Measurements from ENCODE around the gene ADAM29. TPM values are rescaled to one million over a fixed set of nuclear protein-coding genes. Genes with fewer than 3 reads are reported as not detected.

The ADAM29 gene
- total RNA-seq, 1 experiment from 2014 or later = not detected

- Histone ChIP-seq H3K79me2 (ENCODE audit: low read depth) (no peaks in the 10 kb centered on the region), H3K4me2 (no peak overlapping the region), H3K9me2 (ENCODE audit: insufficient read depth) (no peaks in the 10 kb centered on the region), H3K9me3 (ENCODE audit: insufficient read depth, low read depth) (no peaks in the 10 kb centered on the region), H3K4me1 (replicated peaks; ENCODE audit: insufficient read depth) (no peaks in the 10 kb centered on the region), H3K4me3 (no peak overlapping the region), H2AFZ (no peak overlapping the region), H3F3A (ENCODE audit: insufficient read depth, low read depth) (no peaks in the 10 kb centered on the region), H3K27ac (no peak overlapping the region), H4K20me1 (ENCODE audit: insufficient read depth) (no peaks in the 10 kb centered on the region), H3K36me3 (ENCODE audit: low read depth) (no peaks in the 10 kb centered on the region), H3K27me3 (ENCODE audit: insufficient read depth, low read depth) (no peaks in the 10 kb centered on the region)
- intact Hi-C loops (cut with micrococcal nuclease; ENCODE audit: unreplicated experiment) = no loop called here
- TF ChIP-seq, protein P1, sequence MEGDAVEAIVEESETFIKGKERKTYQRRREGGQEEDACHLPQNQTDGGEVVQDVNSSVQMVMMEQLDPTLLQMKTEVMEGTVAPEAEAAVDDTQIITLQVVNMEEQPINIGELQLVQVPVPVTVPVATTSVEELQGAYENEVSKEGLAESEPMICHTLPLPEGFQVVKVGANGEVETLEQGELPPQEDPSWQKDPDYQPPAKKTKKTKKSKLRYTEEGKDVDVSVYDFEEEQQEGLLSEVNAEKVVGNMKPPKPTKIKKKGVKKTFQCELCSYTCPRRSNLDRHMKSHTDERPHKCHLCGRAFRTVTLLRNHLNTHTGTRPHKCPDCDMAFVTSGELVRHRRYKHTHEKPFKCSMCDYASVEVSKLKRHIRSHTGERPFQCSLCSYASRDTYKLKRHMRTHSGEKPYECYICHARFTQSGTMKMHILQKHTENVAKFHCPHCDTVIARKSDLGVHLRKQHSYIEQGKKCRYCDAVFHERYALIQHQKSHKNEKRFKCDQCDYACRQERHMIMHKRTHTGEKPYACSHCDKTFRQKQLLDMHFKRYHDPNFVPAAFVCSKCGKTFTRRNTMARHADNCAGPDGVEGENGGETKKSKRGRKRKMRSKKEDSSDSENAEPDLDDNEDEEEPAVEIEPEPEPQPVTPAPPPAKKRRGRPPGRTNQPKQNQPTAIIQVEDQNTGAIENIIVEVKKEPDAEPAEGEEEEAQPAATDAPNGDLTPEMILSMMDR (conservative IDR thresholded peaks at IDR 0.05) = no peak
- no peak for TF ChIP-seq EZH2 (IDR thresholded peaks at IDR 0.05; ENCODE audit: low read depth)
- ChIA-PET CTCF (no interaction called here), POLR2A (ENCODE audit: unreplicated experiment) (no interaction called here)
- BruUV-seq (replicated peaks) = no TSS peak
- DNase-seq = no peak
Measured at GRCh38 chr4:174948826-174949225, 30.7 kb downstream of the ADAM29 start.

- no peak for DNase-seq
- Histone ChIP-seq H3K79me2 (ENCODE audit: low read depth) (no peaks in the 10 kb centered on the region), H3K4me3 (no peak overlapping the region), H3K9me3 (ENCODE audit: insufficient read depth, low read depth) (no peaks in the 10 kb centered on the region), H2AFZ (no peak overlapping the region), H4K20me1 (ENCODE audit: insufficient read depth) (no peaks in the 10 kb centered on the region), H3K9me2 (ENCODE audit: insufficient read depth) (no peaks in the 10 kb centered on the region), H3K27ac (no peak overlapping the region), H3K27me3 (ENCODE audit: insufficient read depth, low read depth) (no peaks in the 10 kb centered on the region), H3K4me1 (replicated peaks; ENCODE audit: insufficient read depth) (no peaks in the 10 kb centered on the region), H3K4me2 (no peak overlapping the region), H3F3A (ENCODE audit: insufficient read depth, low read depth) (no peaks in the 10 kb centered on the region), H3K36me3 (ENCODE audit: low read depth) (no peaks in the 10 kb centered on the region)
- BruUV-seq (replicated peaks) = no TSS peak
- ChIA-PET POLR2A (ENCODE audit: unreplicated experiment) (no interaction called here), CTCF (no interaction called here)
- no peak for TF ChIP-seq EZH2 (IDR thresholded peaks at IDR 0.05; ENCODE audit: low read depth)
- TF ChIP-seq, protein P1 (conservative IDR thresholded peaks at IDR 0.05) = no peak
- intact Hi-C loops (cut with micrococcal nuclease; ENCODE audit: unreplicated experiment) = no loop called here
Measured at GRCh38 chr4:174972911-174973310, 54.8 kb downstream of the ADAM29 start.

DNA sequence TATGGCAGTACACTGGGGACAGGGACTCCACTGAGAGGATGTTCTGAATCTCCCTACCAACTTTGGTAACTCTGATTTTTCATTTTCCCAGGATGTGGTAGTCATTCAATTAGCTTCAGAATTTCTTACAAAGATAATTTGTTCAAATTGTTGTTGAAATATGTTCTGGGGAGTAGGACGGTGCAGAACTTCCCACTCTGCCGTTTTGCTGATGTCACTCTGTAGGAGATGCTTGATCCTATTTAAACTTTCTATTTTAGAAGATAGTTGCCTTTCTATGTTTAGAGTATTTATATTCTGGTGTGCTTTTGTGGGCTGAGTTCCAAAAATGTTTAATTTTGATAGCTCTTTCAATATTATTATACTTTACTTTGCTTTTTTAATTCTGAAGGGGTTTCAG, 55.2 kb downstream of the ADAM29 start:
- POLR2A ChIA-PET (ENCODE audit: unreplicated experiment) = no interaction called here
- BruUV-seq (replicated peaks) = no TSS peak
- no peak overlapping the region for H2AFZ ChIP-seq

More for the DNA sequence above, 55.2 kb downstream of the ADAM29 start:
- Histone ChIP-seq H3K4me2 (no peak overlapping the region), H3K79me2 (ENCODE audit: low read depth) (no peaks in the 10 kb centered on the region), H3K27me3 (ENCODE audit: insufficient read depth, low read depth) (no peaks in the 10 kb centered on the region), H3K9me3 (ENCODE audit: insufficient read depth, low read depth) (no peaks in the 10 kb centered on the region), H3K27ac (no peak overlapping the region), H3K36me3 (ENCODE audit: low read depth) (no peaks in the 10 kb centered on the region), H4K20me1 (ENCODE audit: insufficient read depth) (no peaks in the 10 kb centered on the region), H3F3A (ENCODE audit: insufficient read depth, low read depth) (no peaks in the 10 kb centered on the region), H3K9me2 (ENCODE audit: insufficient read depth) (no peaks in the 10 kb centered on the region), H3K4me3 (no peak overlapping the region), H3K4me1 (replicated peaks; ENCODE audit: insufficient read depth) (no peaks in the 10 kb centered on the region)
- intact Hi-C loops (cut with micrococcal nuclease; ENCODE audit: unreplicated experiment) = no loop called here
- CTCF ChIA-PET = no interaction called here
- TF ChIP-seq EZH2 (IDR thresholded peaks at IDR 0.05; ENCODE audit: low read depth) = no peak
- TF ChIP-seq, protein P1 (conservative IDR thresholded peaks at IDR 0.05) = no peak
- DNase-seq = no peak

Data from PC-9 (cell line).